Keratinocyte (primary cell): Measurements from ENCODE around the gene HIVEP1.

Experiments used
- CTCF ChIP-seq, 3 experiments: IDR thresholded peaks in 1 of 3; conservative IDR thresholded peaks in 1 of 3; optimal IDR thresholded peaks in 1 of 3; 2 replicates in 2 of 3; 3 replicates in 1 of 3; pipeline versions ENCODE3 to v1.5.1; 2011; ENCODE audit warnings: low read length in 3 of 3, mild to moderate bottlenecking in 3 of 3, moderate library complexity in 2 of 3, control low read depth in 1 of 3, inconsistent platforms in 1 of 3; ENCODE audit not compliant: insufficient read depth in 2 of 3; ENCODE audit errors: extremely low read depth in 1 of 3
- EZH2 ChIP-seq: IDR thresholded peaks from one replicate; pipeline ENCODE4 v1.6.1; 2012; ENCODE audit warnings: inconsistent platforms, mild to moderate bottlenecking, low read length, moderate library complexity

GRCh38 chr6:12126051-12126450 lies 113.9 kb downstream of the HIVEP1 start:
- TF ChIP-seq CTCF (optimal IDR thresholded peaks at IDR 0.05 in 1 of 3, IDR thresholded peaks at IDR 0.05 in 1 of 3, conservative IDR thresholded peaks at IDR 0.05 in 1 of 3; ENCODE audit: extremely low read depth in 1 of 3, insufficient read depth in 2 of 3, low read length in 3 of 3) (no peak), EZH2 (no peak)
